Measurements from ENCODE around the gene NT5DC4. TPM values are rescaled to one million over a fixed set of nuclear protein-coding genes. Genes with fewer than 3 reads are reported as not detected.

Gene NT5DC4
- total RNA-seq: not detected

GRCh38 chr2:112720785-112721184 is at the start of gene NT5DC4:
Gene NT5DC4 (plus strand): TSS chr2:112721020. CDS start chr2:112721080, 60 bp downstream.

DNA sequence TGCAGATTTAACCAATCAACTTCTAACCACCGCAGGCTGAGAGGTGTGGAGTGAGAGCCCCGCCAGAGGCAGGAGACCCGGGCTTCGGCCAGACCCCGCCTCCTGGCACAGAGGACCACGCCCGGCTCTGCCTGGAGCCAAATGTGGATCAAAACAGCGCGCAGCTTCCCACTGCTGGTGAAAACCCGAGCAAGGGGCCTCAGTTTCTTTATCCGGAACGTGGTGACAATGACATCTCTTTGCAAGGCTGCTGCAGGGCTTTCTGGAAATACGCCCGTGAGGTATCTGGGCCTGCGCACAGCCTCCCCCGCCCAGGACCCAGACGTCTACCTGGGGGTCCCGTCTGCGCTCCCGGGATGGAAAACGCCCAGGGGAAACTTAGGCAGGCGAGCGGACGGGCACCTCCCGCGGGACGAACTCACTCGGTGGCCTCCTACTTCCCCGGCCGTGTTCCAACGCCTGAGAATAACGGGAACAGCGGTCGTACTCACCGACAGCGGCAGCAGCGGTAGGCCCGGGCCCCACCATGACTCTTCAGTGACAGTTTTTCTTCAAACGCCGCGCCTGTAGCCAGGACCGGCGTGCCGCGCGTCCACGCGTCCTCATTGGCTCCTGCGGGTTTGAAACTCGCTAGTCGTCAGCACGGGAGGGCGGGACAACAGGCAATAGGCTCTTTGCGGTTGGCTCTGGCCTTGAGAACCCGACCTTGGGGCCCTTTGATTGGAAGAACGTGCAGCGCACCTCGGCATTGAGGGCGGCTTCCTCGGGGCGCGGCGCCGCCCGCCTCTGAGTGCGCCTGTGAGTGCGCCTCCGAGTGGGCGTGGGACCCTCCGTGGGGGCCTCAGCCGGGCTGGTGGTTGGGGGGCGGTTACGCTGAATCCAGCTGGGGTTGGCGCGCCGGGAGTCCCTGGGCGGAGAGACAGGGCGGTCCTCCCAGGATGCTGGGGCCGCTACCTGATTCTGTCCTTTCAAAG is 43.5 kb downstream of the NT5DC4 start, which contains the start of gene CKAP2L:
CKAP2L (minus strand) TSS at position 539 of the 974 bp plus-strand sequence; CDS start at position 528, 11 bp downstream.

DNA sequence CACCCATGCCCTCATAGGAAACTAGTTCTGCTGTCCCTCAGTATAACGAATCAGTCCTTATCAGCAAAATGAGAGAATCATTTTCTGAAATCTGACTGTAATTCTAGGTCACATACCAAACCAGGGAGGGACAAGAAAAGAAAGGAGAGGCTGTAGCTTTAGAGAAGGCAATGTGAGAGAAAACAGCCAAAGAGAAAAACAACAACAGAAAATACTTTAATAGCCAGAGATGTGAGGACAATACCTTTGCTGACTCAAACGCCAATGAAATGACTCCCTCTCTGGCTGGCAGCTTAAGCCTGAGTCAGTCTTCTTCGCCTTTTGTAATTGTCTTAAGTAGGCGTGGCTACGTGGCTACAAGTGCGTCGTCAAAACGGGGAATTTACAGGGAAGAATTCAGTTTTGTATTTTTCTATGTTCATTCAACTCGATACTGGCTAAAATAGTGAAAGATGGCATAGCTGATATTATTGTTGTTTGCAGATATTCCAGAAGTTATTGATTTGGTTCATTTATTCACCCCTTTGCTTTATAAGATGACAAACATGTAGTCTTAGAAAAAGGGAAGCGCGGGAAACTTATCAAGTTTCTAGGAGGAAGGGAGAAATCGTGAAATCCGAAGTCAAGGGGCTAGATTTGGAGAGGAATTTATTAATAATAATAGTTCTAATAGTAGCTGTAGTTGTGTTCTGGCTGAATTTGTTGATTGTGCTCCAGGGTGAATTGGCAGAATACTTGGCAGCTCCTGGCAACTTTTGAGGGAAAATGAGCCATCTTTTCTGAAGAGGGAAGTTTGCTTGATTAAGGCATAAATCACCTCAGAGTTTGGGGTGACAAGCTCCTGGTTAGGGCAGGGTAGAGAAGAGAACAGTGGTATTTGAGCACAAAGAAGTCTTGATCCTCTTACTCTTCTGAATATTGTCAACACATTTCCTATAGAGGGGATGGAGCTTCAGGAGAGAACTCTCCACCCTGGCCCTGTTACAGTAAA is 63.7 kb downstream of the NT5DC4 start, which contains the start of gene IL1A:
IL1A (minus strand) TSS at position 295 of the 991 bp plus-strand sequence. CDS start 723 bp downstream, outside the sequence.

Other genes starting within 250 kb of the NT5DC4 start
- 21.4 TPM for gene TTL, start 238.9 kb upstream of the NT5DC4 start, total RNA-seq
- gene POLR1B, start 178.6 kb upstream of the NT5DC4 start, total RNA-seq: 23.8 TPM
- 23.1 TPM for gene CHCHD5, start 136.4 kb upstream of the NT5DC4 start, total RNA-seq
- gene SLC20A1, start 75.1 kb upstream of the NT5DC4 start, total RNA-seq: 52.1 TPM
- gene CKAP2L, start 43.6 kb downstream of the NT5DC4 start, total RNA-seq: 8.2 TPM
- 0.41 TPM for gene IL1A, start 63.5 kb downstream of the NT5DC4 start, total RNA-seq
- gene IL1B, start 115.8 kb downstream of the NT5DC4 start, total RNA-seq: 0.88 TPM
- gene IL37, start 190.1 kb downstream of the NT5DC4 start, total RNA-seq: not detected